ENCODE measurements around the gene TNRC6A. TPM values are rescaled to one million over a fixed set of nuclear protein-coding genes. Genes with fewer than 3 reads are reported as not detected.

Gene TNRC6A
- total and polyA plus RNA-seq, 10 of the 15 experiments (the other 5 are each of a cell fraction or from before 2014, with no cell fraction given), result 4.6 to 41.3 (median 29.7) TPM

- TF ChIP-seq CEBPZ (IDR thresholded peaks at IDR 0.05; ENCODE audit: low read depth, low read length) (no peak), ZBTB11 (CRISPR knock-in tag; IDR thresholded peaks at IDR 0.05) (no peak), SMAD1 (IDR thresholded peaks at IDR 0.05; ENCODE audit: low read depth, partially characterized antibody) (no peak), TCF3 (IDR thresholded peaks at IDR 0.05; ENCODE audit: borderline replicate concordance, insufficient read depth, low read depth, low read length) (no peak), BACH1 (IDR thresholded peaks at IDR 0.05; ENCODE audit: borderline replicate concordance) (no peak), CUX1 (IDR thresholded peaks at IDR 0.05; ENCODE audit: insufficient replicate concordance, low read depth, low read length) (no peak), CHD4 (IDR thresholded peaks at IDR 0.05) (no peak), NFXL1 (IDR thresholded peaks at IDR 0.05; ENCODE audit: borderline replicate concordance) (no peak), ZZZ3 (IDR thresholded peaks at IDR 0.05; ENCODE audit: control insufficient read depth, insufficient read length, low read depth) (no peak), POLR2AphosphoS2 (IDR thresholded peaks at IDR 0.05; ENCODE audit: low read depth, low read length) (no peak), BRCA1 (IDR thresholded peaks at IDR 0.05; ENCODE audit: low read depth, low read length) (no peak)
These were observed 31.1 kb upstream of the TNRC6A start (continued) for GRCh38 chr16:24698308-24698707.
